Liver (tissue), 9 donors: ENCODE measurements around the gene SPON2. TPM values are rescaled to one million over a fixed set of nuclear protein-coding genes. Genes with fewer than 3 reads are reported as not detected.

ENCODE experiments used
- DNase-seq: peaks from one replicate; pipeline ENCODE4 v3.0.0-alpha.2; 2017; ENCODE audit warnings: low spot score
- H3K27ac ChIP-seq, 2 donors: one replicate each; pipeline ENCODE4 v1.7.0; 2013; ENCODE audit warnings: inconsistent platforms in 2 of 2, low read length in 2 of 2, control low read depth in 1 of 2, low read depth in 1 of 2, mild to moderate bottlenecking in 1 of 2
- H3K27me3 ChIP-seq, 4 donors: one replicate each; pipeline versions ENCODE4 v1.6.1 to v1.7.0; 2013; ENCODE audit warnings: low read length in 3 of 4, inconsistent platforms in 1 of 4, mild to moderate bottlenecking in 1 of 4, moderate library complexity in 1 of 4; ENCODE audit not compliant: control insufficient read depth in 4 of 4, insufficient read depth in 4 of 4
- H3K36me3 ChIP-seq, 4 donors: one replicate each; pipeline versions ENCODE4 v1.6.1 to v1.7.0; 2013; ENCODE audit warnings: low read length in 3 of 4, mild to moderate bottlenecking in 3 of 4, low read depth in 1 of 4, moderate library complexity in 1 of 4; ENCODE audit not compliant: control insufficient read depth in 4 of 4, insufficient read depth in 3 of 4
- H3K4me1 ChIP-seq, 4 donors: one replicate each; pipeline versions ENCODE4 v1.6.1 to v1.7.0; 2013; ENCODE audit warnings: low read length in 3 of 4, mild to moderate bottlenecking in 3 of 4, moderate library complexity in 1 of 4; ENCODE audit not compliant: control insufficient read depth in 4 of 4, insufficient read depth in 4 of 4
- H3K4me3 ChIP-seq, 3 donors: one replicate each; pipeline versions ENCODE4 v1.6.1 to v1.7.0; 2013; ENCODE audit warnings: low read length in 3 of 3, control low read depth in 1 of 3, low read depth in 1 of 3, mild to moderate bottlenecking in 1 of 3
- H3K9ac ChIP-seq, 2 donors: one replicate each; pipeline ENCODE4 v1.7.0; 2013; ENCODE audit warnings: low read length in 2 of 2, mild to moderate bottlenecking in 2 of 2, moderate library complexity in 2 of 2, control low read depth in 1 of 2, low read depth in 1 of 2
- H3K9me3 ChIP-seq, 4 donors: one replicate each; pipeline versions ENCODE4 v1.6.1 to v1.7.0; 2013; ENCODE audit warnings: low read length in 3 of 4; ENCODE audit not compliant: control insufficient read depth in 4 of 4
- EGR1 ChIP-seq, 2 donors: IDR thresholded peaks; 2 replicates each; pipeline ENCODE4 v1.6.1; 2016 to 2018; ENCODE audit warnings: antibody characterized with exemption in 2 of 2, low read depth in 2 of 2
- FOXA2 ChIP-seq: IDR thresholded peaks from 2 replicates; pipeline ENCODE4 v1.6.1; 2016; ENCODE audit warnings: antibody characterized with exemption
- HNF4A ChIP-seq, 2 donors: conservative IDR thresholded peaks; 2 replicates each; pipeline ENCODE4 v1.6.1; 2016; ENCODE audit warnings: antibody characterized with exemption in 2 of 2, mild to moderate bottlenecking in 2 of 2
- HNF4G ChIP-seq: IDR thresholded peaks from 2 replicates; pipeline ENCODE4 v1.6.1; 2016; ENCODE audit warnings: antibody characterized with exemption
- JUND ChIP-seq, 2 donors: IDR thresholded peaks; 2 replicates each; pipeline ENCODE4 v1.6.1; 2016; ENCODE audit warnings: antibody characterized with exemption in 2 of 2
- NR2F2 ChIP-seq: IDR thresholded peaks from 2 replicates; pipeline ENCODE4 v1.6.1; 2016; ENCODE audit warnings: antibody characterized with exemption
- RAD21 ChIP-seq, 2 donors: IDR thresholded peaks; 2 replicates each; pipeline ENCODE4 v1.6.1; 2016; ENCODE audit warnings: antibody characterized with exemption in 2 of 2, mild to moderate bottlenecking in 2 of 2
- RXRA ChIP-seq, 2 donors: IDR thresholded peaks; 2 replicates each; pipeline ENCODE4 v1.6.1; 2017 to 2018; ENCODE audit warnings: antibody characterized with exemption in 2 of 2, mild to moderate bottlenecking in 1 of 2
- SP1 ChIP-seq: IDR thresholded peaks from 2 replicates; pipeline ENCODE4 v1.6.1; 2018; ENCODE audit warnings: antibody characterized with exemption, mild to moderate bottlenecking
- TAF1 ChIP-seq: conservative IDR thresholded peaks from 2 replicates; pipeline ENCODE4 v1.6.1; 2016; ENCODE audit warnings: antibody characterized with exemption, mild to moderate bottlenecking
- YY1 ChIP-seq: IDR thresholded peaks from 2 replicates; pipeline ENCODE4 v1.6.1; 2016; ENCODE audit warnings: antibody characterized with exemption, mild to moderate bottlenecking
- WGBS: extraction: QIAGEN DNeasy Blood & Tissue Kit; methylation state at CpG from one replicate; pipeline ENCODE4 v1.1.7; 2013; 5-methylcytosine and 5-hydroxymethylcytosine counted together
- polyA plus RNA-seq, 2 donors: library from polyadenylated mRNA; stranded (reverse) in 1 of 2; unstranded in 1 of 2; fragments of 200-250 nt in 1 of 2; fragments of >200 nt in 1 of 2; fragmentation: Nextera tagmentation in 1 of 2; extraction: Ambion mirVana in 1 of 2; gene quantifications; one replicate each; pipeline versions ENCODE4 v1.2.1 to v1.2.3, GENCODE V29; 2013 to 2015
- total RNA-seq, 2 donors: library from RNA; depleted of rRNA; stranded (reverse); fragments of >200 nt; gene quantifications; one replicate each; pipeline ENCODE4 v1.2.3, GENCODE V29; 2014
- TF ChIP-seq, protein P1 (sequence below): IDR thresholded peaks from 2 replicates; pipeline ENCODE4 v1.6.1; 2016; ENCODE audit warnings: antibody characterized with exemption
- TF ChIP-seq, protein P2 (sequence below): IDR thresholded peaks from 2 replicates; pipeline ENCODE4 v1.6.1; 2016; ENCODE audit warnings: antibody characterized with exemption, mild to moderate bottlenecking
- TF ChIP-seq, protein P3 (sequence below): IDR thresholded peaks from 2 replicates; pipeline ENCODE4 v1.6.1; 2016; ENCODE audit warnings: antibody characterized with exemption
- TF ChIP-seq, protein P4 (sequence below): IDR thresholded peaks from 2 replicates; pipeline ENCODE4 v1.6.1; 2016; ENCODE audit warnings: antibody characterized with exemption
- donor health status: healthy.
- donor health status: healthy.
- donor health status: healthy.
- donor health status: healthy.
- donor health status: healthy.

Gene SPON2
- total and polyA plus RNA-seq, 4 donors: 35.7 to 80.3 (median 72.3) TPM

DNA sequence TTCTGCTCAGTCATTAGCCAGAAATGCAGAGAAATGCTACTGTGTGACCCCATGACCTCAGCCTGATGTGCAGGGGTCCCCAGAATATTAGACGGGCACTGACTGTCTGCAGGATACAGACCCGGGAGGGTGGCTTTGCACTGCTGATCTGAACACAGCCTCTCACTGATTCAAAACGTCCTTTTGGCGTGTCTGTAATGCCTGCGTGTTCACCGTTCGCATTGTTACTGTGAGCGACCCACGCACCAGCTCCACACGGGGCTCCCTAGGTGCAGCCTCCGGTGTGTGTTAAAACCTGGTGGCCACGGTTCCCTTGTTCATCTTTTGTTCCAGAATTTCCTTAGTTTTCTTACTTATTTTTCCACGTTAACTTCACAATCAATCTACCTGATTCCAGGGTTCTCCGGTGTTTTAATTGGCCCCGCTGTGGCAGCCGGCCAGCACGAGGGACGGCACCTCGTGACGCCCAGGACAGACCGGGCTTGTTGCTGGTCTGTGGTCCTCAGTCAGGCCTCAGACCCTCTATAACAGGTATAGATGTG, 32.0 kb upstream of the SPON2 start:
- peaks cover 2 to 49% (median 21%) of the 10 kb centered on the region in 4 donors for H3K4me1 ChIP-seq

DNA sequence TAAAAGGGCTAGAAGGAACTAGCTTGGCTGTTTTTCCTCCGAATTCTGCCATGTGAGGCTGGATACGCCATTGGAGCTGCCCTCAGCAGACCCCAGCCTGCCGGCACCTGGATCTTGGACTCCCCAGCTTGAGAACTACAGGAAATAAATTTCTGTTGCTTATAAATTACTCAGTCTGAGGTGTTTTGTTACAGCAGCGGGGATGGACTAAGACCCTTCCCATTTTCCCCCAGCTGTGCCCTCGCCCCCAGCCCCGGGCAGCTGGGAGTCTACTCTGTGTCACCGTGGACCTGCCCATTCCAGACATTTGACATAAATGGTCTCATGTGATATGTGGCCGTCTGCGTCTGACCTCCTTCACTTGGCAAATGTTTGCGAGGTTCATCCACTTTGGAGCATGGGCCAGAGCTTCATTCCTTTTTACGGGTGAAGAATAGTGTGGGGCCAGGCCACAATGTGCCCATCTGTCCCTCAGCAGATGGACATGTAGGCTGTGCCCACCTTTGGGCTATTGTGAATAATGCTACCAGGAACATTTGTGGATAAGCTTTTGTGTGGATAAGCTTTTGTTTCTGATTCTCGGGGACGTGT, 30.7 kb upstream of the SPON2 start:
- peak overlapping the region in 1 of 2 donors; percentile 63 for H3K27ac ChIP-seq
- H3K9ac ChIP-seq: no peak overlapping the region
- WGBS: 94% methylated on average over 13 of the region's 13 CpGs
- peaks cover 2 to 39% (median 18%) of the 10 kb centered on the region in 4 donors for H3K4me1 ChIP-seq
- TF ChIP-seq, protein P1, sequence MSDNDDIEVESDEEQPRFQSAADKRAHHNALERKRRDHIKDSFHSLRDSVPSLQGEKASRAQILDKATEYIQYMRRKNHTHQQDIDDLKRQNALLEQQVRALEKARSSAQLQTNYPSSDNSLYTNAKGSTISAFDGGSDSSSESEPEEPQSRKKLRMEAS: no peak
- TF ChIP-seq RAD21 (IDR thresholded peaks at IDR 0.05) (no peak), RXRA (IDR thresholded peaks at IDR 0.05) (no peak), JUND (IDR thresholded peaks at IDR 0.05) (no peak), NR2F2 (no peak), YY1 (no peak), HNF4G (no peak), FOXA2 (no peak)
- TF ChIP-seq, protein P2, sequence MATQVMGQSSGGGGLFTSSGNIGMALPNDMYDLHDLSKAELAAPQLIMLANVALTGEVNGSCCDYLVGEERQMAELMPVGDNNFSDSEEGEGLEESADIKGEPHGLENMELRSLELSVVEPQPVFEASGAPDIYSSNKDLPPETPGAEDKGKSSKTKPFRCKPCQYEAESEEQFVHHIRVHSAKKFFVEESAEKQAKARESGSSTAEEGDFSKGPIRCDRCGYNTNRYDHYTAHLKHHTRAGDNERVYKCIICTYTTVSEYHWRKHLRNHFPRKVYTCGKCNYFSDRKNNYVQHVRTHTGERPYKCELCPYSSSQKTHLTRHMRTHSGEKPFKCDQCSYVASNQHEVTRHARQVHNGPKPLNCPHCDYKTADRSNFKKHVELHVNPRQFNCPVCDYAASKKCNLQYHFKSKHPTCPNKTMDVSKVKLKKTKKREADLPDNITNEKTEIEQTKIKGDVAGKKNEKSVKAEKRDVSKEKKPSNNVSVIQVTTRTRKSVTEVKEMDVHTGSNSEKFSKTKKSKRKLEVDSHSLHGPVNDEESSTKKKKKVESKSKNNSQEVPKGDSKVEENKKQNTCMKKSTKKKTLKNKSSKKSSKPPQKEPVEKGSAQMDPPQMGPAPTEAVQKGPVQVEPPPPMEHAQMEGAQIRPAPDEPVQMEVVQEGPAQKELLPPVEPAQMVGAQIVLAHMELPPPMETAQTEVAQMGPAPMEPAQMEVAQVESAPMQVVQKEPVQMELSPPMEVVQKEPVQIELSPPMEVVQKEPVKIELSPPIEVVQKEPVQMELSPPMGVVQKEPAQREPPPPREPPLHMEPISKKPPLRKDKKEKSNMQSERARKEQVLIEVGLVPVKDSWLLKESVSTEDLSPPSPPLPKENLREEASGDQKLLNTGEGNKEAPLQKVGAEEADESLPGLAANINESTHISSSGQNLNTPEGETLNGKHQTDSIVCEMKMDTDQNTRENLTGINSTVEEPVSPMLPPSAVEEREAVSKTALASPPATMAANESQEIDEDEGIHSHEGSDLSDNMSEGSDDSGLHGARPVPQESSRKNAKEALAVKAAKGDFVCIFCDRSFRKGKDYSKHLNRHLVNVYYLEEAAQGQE: no peak
- H3K36me3 ChIP-seq: peaks cover 0 to under 1% (median 0%) of the 10 kb centered on the region in 4 donors
- H3K27me3 ChIP-seq: no peaks in the 10 kb centered on the region
- no peak overlapping the region for H3K4me3 ChIP-seq
- H3K9me3 ChIP-seq: no peaks in the 10 kb centered on the region
- no peak for DNase-seq

More for the DNA sequence above, 32.0 kb upstream of the SPON2 start:
- Histone ChIP-seq H3K9me3 (no peaks in the 10 kb centered on the region), H3K27ac (peak overlapping the region; percentile 59 to 71), H3K36me3 (no peaks in the 10 kb centered on the region), H3K27me3 (no peaks in the 10 kb centered on the region), H3K4me3 (peak overlapping the region; percentile 45 to 75 (median 47)), H3K9ac (peak overlapping the region; percentile 41 to 64)
- no peak for DNase-seq
- TF ChIP-seq FOXA2 (no peak), HNF4A (conservative IDR thresholded peaks at IDR 0.05) (no peak), SP1 (no peak), EGR1 (IDR thresholded peaks at IDR 0.05; ENCODE audit: low read depth in 2 of 2) (no peak), TAF1 (no peak), HNF4G (no peak), RXRA (IDR thresholded peaks at IDR 0.05) (no peak), JUND (IDR thresholded peaks at IDR 0.05) (no peak)
- TF ChIP-seq, protein P3, sequence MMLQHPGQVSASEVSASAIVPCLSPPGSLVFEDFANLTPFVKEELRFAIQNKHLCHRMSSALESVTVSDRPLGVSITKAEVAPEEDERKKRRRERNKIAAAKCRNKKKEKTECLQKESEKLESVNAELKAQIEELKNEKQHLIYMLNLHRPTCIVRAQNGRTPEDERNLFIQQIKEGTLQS: no peak
- TF ChIP-seq, protein P4, sequence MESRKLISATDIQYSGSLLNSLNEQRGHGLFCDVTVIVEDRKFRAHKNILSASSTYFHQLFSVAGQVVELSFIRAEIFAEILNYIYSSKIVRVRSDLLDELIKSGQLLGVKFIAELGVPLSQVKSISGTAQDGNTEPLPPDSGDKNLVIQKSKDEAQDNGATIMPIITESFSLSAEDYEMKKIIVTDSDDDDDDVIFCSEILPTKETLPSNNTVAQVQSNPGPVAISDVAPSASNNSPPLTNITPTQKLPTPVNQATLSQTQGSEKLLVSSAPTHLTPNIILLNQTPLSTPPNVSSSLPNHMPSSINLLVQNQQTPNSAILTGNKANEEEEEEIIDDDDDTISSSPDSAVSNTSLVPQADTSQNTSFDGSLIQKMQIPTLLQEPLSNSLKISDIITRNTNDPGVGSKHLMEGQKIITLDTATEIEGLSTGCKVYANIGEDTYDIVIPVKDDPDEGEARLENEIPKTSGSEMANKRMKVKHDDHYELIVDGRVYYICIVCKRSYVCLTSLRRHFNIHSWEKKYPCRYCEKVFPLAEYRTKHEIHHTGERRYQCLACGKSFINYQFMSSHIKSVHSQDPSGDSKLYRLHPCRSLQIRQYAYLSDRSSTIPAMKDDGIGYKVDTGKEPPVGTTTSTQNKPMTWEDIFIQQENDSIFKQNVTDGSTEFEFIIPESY: no peak
- WGBS: 41% methylated on average over 21 of the region's 21 CpGs
